ENCODE data around the gene CREB3L4. TPM values are rescaled to one million over a fixed set of nuclear protein-coding genes. Genes with fewer than 3 reads are reported as not detected.

Gene CREB3L4
- total and polyA plus RNA-seq, 2 of the 13 experiments (the other 11 are each of a cell fraction or from before 2014, with no cell fraction given): 9.9 to 18.7 TPM

- no peak; the same call in 1 of the 2 replicates for TF ChIP-seq ZSCAN5A (CRISPR knock-in tag; IDR thresholded peaks at IDR 0.05; ENCODE audit: borderline replicate concordance)
- TF ChIP-seq CEBPB (IDR thresholded peaks at IDR 0.05; ENCODE audit: borderline replicate concordance, low read depth, low read length): no peak; the same call in 1 of the 2 replicates
- TF ChIP-seq PAXIP1 (CRISPR knock-in tag; conservative IDR thresholded peaks at IDR 0.05): peak; percentile 64; the same call in 1 of the 2 replicates
- 0 out of 2 replicates have a peak, but pooled peaks have one; percentile 39 for TF ChIP-seq IRX3 (CRISPR knock-in tag; IDR thresholded peaks at IDR 0.05; ENCODE audit: borderline replicate concordance, low read depth)
- TF ChIP-seq ATM (IDR thresholded peaks at IDR 0.05; ENCODE audit: borderline replicate concordance): no peak
- peak; percentile 92 for TF ChIP-seq USF2 (IDR thresholded peaks at IDR 0.05; ENCODE audit: low read depth, low read length)
- peak; percentile 98; the same call in 1 of the 2 replicates for TF ChIP-seq USF2 (CRISPR knock-in tag; IDR thresholded peaks at IDR 0.05; ENCODE audit: borderline replicate concordance)
- peak; percentile 88 for TF ChIP-seq SALL1 (CRISPR knock-in tag; IDR thresholded peaks at IDR 0.05)
- peak; percentile 79 for TF ChIP-seq POGZ (CRISPR knock-in tag; IDR thresholded peaks at IDR 0.05)
- TF ChIP-seq ZBTB46 (CRISPR knock-in tag; IDR thresholded peaks at IDR 0.05; ENCODE audit: borderline replicate concordance): no peak
- TF ChIP-seq EHMT2 (IDR thresholded peaks at IDR 0.05; ENCODE audit: borderline replicate concordance, low read depth, low read length): no peak; the same call in 1 of the 2 replicates
- no peak for TF ChIP-seq MATR3 (CRISPR knock-in tag; IDR thresholded peaks at IDR 0.05)
- peak; percentile 63 for TF ChIP-seq ZNF691 (CRISPR knock-in tag; IDR thresholded peaks at IDR 0.05; ENCODE audit: borderline replicate concordance, low read depth)
- TF ChIP-seq THAP11 (CRISPR knock-in tag; IDR thresholded peaks at IDR 0.05): peak; percentile 75
- 0 out of 2 replicates have a peak, but pooled peaks have one; percentile 85 for TF ChIP-seq MEF2D (CRISPR knock-in tag; IDR thresholded peaks at IDR 0.05)
- TF ChIP-seq PLRG1 (conservative IDR thresholded peaks at IDR 0.05): no peak
- TF ChIP-seq SRSF9 (IDR thresholded peaks at IDR 0.05; ENCODE audit: borderline replicate concordance, insufficient read depth, low read depth, low read length, poor library complexity, severe bottlenecking): no peak
- peak; percentile 98 for TF ChIP-seq ZNF761 (CRISPR knock-in tag; conservative IDR thresholded peaks at IDR 0.05)
Observed at GRCh38 chr1:153967107-153967999, at the start of gene CREB3L4 (continued).

Measured in HepG2 (cell line).